GM13976 (cell line): ENCODE results near the gene ANGPT4.
"Not testable (repeated sequence)": the region's sequence is repeated elsewhere in the genome, so short reads cannot be mapped to it uniquely, and the experiment has no call there.

ENCODE experiments used
- DNase-seq: peaks from one replicate; pipeline ENCODE4 v3.0.0; 2012; ENCODE audit warnings: low spot score
- CTCF ChIP-seq: IDR thresholded peaks from 2 replicates; pipeline ENCODE4 v1.5.1; 2012; ENCODE audit warnings: borderline replicate concordance, mild to moderate bottlenecking; ENCODE audit not compliant: insufficient read depth; ENCODE audit errors: extremely low read depth, missing control alignments, control extremely low read depth
- in situ Hi-C: fragments of 300-500 bp; cut with MboI; formaldehyde crosslinking; loops from one replicate; pipeline ENCODE4 v1.12.0; 2022; ENCODE audit warnings: low sequenced_read_pairs, mixed read lengths, inconsistent platforms; ENCODE audit not compliant: unreplicated experiment

The ANGPT4 gene

GRCh38 chr20:896501-897025 lies 19.6 kb downstream of the ANGPT4 start:
- no peak for DNase-seq
- TF ChIP-seq CTCF: no peak
- in situ Hi-C loops: no loop called here

- in situ Hi-C loops: not testable (repeated sequence)
Measured at GRCh38 chr20:892371-892770, 23.8 kb downstream of the ANGPT4 start.

GRCh38 chr20:891706-892080 lies 24.4 kb downstream of the ANGPT4 start:
- TF ChIP-seq CTCF: no peak
- DNase-seq: no peak
- in situ Hi-C loops: no loop called here

More at GRCh38 chr20:892371-892770, 23.8 kb downstream of the ANGPT4 start:
- DNase-seq: not testable (repeated sequence)

DNA sequence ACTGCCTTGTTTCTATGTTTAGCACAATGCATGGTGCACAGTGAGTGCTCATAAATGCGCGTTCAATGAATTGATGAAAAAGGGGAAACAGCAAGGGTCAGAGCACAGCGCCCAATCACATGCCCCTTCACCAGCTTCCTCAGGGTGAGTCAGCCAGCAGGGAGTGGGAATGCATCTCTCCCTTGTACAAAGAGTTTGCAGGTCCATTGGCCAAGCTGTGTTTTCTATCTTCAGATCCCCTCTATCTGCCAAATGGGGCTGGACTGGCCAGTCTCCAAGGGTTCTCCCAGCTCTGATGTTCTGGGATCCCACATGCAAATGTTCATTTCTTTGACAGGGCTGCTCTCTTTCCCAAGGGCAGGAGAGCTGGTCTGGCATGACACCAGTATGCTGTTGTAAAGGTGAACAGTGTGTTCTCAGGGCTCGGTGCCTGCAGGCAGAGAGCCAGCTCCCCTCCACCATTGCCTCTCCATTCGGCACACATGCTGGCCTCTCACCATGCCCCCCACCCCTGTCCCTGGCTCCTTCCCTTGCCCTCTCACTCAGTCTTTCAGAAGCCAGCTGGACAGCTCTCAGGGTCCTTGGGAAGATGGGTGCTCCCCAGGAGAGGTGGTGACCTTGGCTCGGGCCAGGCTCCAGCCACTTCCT lies 25.0 kb downstream of the ANGPT4 start:
- no peak for DNase-seq
- no peak for TF ChIP-seq CTCF
- in situ Hi-C loops: no loop called here

DNA sequence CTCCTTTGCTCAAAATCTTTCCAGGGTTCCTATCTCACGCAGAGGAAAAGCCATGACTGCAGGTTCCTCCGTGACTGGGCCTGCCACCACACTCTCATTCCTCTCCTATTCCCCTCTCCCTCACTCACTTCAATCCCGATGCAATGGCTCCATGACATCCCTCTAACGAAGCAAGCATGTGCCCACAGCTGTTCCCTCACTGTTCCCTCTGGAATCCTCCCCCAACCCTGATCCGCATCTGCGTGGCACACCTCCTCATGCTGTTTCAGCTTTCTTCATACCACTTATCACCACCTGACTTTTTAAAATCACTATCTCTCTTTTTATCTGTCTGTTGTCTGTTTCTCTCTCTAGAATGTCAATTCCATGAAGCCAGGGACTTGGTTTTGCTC lies 25.5 kb downstream of the ANGPT4 start:
- no peak for TF ChIP-seq CTCF
- in situ Hi-C loops: no loop called here
- no peak for DNase-seq

DNA sequence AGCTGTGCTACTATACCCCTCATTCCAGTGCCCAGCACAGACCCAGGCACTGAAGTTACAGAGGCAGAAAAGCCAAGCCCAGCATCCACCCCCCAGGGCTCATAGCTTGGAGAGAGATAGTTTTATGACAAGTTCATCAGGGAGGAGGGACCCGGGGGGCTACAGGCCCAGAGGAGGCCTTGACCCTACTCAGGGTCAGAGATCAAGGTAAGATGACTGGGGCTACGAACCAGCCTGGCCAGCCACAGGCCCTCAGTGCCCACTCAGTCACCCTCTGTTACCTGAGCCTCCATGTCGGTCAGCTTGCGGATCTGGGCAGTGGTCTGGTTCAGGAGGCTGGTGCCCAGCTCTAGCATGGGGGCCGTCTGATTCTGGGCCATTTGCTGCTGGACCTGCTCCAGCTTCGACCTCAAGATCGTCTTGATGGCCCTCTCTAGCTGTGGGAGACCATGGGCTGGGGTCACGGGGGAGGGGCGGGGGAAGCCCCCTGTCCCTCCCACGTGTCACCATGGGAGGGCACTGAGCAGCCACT lies 26.1 kb downstream of the ANGPT4 start:
- in situ Hi-C loops: no loop called here
- DNase-seq: no peak
- TF ChIP-seq CTCF: no peak

DNA sequence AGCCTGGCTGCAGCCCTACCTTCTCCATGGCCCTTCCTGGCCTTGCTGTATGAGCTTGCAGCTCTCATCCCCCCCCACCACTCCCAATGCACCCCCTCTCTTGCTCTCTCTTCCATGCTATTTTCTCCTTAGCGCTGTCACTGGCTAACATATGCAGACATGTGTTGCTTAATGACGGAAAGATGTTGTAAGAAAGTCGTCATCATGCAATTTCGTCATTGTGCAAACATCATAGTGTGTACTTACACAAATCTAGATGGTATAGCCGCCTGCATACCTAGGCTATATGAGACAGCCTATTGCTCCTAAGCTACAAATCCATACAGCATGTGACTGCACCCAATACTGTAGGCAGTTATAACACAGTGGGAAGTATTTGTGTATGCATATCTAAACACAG lies 27.0 kb downstream of the ANGPT4 start:
- TF ChIP-seq CTCF: no peak
- in situ Hi-C loops: no loop called here
- no peak for DNase-seq
